ENCODE results near the gene RMDN3. TPM values are rescaled to one million over a fixed set of nuclear protein-coding genes. Genes with fewer than 3 reads are reported as not detected.

Gene RMDN3
- polyA plus RNA-seq, 2 of the 4 experiments (the other 2 are of a cell fraction) = 15.4 to 16.9 TPM

GRCh38 chr15:40750885-40751284 is 4.2 kb downstream of the RMDN3 start:
- 100% methylated on average over 2 of the region's 4 CpGs for WGBS (ENCODE audit: missing lambda C conversion rate)
- Histone ChIP-seq H3K4me3 (no peak overlapping the region), H3K27ac (no peak overlapping the region), H3K9me3 (no peaks in the 10 kb centered on the region), H3K4me1 (0 out of 3 replicates have a peak, but pooled peaks cover 3% of the 10 kb centered on the region), H3K4me2 (no peak overlapping the region)
- POLR2A ChIA-PET = no interaction called here
- DNase-seq (ENCODE audit: low read depth in 1 of 2, low spot score in 1 of 2) (no peak), FAIRE-seq (no peak), ATAC-seq (no peak)
- CTCF ChIA-PET = interaction anchor here (1.7 to 2.6 kb wide), 3 partner anchors 31 to 107 kb away, joined by 6 to 15 read pairs (median 7); no protein-coding TSS in a partner anchor
- no peak for TF ChIP-seq NR3C1 (IDR thresholded peaks at IDR 0.05)
- no peak for TF ChIP-seq EP300 (IDR thresholded peaks at IDR 0.05)
- no peak for TF ChIP-seq HES2 (IDR thresholded peaks at IDR 0.05)
- no peak for TF ChIP-seq MAZ (IDR thresholded peaks at IDR 0.05; ENCODE audit: borderline replicate concordance, low read depth, low read length)
- TF ChIP-seq CTCF (IDR thresholded peaks at IDR 0.05) = no peak
- TF ChIP-seq CHD2 (IDR thresholded peaks at IDR 0.05; ENCODE audit: low read length, partially characterized antibody) = no peak

GRCh38 chr15:40749151-40749630 is 5.9 kb downstream of the RMDN3 start:
- POLR2A ChIA-PET = no interaction called here
- CTCF ChIA-PET = interaction anchor here (0.7 to 2.6 kb wide), 3 partner anchors 10 to 109 kb away, joined by 3 to 15 read pairs (median 6); no protein-coding TSS in a partner anchor
- TF ChIP-seq RAD21 (conservative IDR thresholded peaks at IDR 0.05 in 1 of 2, IDR thresholded peaks at IDR 0.05 in 1 of 2) = no peak
- TF ChIP-seq, protein P1, sequence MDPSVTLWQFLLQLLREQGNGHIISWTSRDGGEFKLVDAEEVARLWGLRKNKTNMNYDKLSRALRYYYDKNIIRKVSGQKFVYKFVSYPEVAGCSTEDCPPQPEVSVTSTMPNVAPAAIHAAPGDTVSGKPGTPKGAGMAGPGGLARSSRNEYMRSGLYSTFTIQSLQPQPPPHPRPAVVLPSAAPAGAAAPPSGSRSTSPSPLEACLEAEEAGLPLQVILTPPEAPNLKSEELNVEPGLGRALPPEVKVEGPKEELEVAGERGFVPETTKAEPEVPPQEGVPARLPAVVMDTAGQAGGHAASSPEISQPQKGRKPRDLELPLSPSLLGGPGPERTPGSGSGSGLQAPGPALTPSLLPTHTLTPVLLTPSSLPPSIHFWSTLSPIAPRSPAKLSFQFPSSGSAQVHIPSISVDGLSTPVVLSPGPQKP (IDR thresholded peaks at IDR 0.05; ENCODE audit: low read depth, low read length) = no peak
- TF ChIP-seq PHF8 (IDR thresholded peaks at IDR 0.05; ENCODE audit: borderline replicate concordance, low read depth) = no peak
- no peak for TF ChIP-seq KDM1A (IDR thresholded peaks at IDR 0.05; ENCODE audit: low read depth)

GRCh38 chr15:40747685-40748631 is 7.1 kb downstream of the RMDN3 start:
- WGBS (ENCODE audit: missing lambda C conversion rate) = 85% methylated on average over 7 of the region's 7 CpGs
- DNase-seq (ENCODE audit: low read depth in 1 of 2, low spot score in 1 of 2) (no peak), FAIRE-seq (no peak), ATAC-seq (no peak)
- no peaks in the 10 kb centered on the region for H3K9me3 ChIP-seq
- no peak overlapping the region for H3K4me2 ChIP-seq
- ChIA-PET POLR2A (no interaction called here), CTCF (interaction anchor here (0.7 to 2.9 kb wide), 9 partner anchors 8 to 148 kb away, joined by 3 to 17 read pairs (median 5); no protein-coding TSS in a partner anchor)
- no peak overlapping the region for H3K27ac ChIP-seq
- H3K4me1 ChIP-seq = peaks cover 14% of the 10 kb centered on the region
- no peak overlapping the region for H3K4me3 ChIP-seq
- no peak for TF ChIP-seq MAFK (IDR thresholded peaks at IDR 0.05; ENCODE audit: partially characterized antibody)
- TF ChIP-seq HDAC2 (IDR thresholded peaks at IDR 0.05) = no peak
- TF ChIP-seq RARB (CRISPR knock-in tag; IDR thresholded peaks at IDR 0.05) = no peak
- no peak for TF ChIP-seq HES2 (IDR thresholded peaks at IDR 0.05)
- TF ChIP-seq ZFP36 (IDR thresholded peaks at IDR 0.05; ENCODE audit: borderline replicate concordance, partially characterized antibody) = no peak
- TF ChIP-seq SMC3 (IDR thresholded peaks at IDR 0.05) = no peak
- TF ChIP-seq EHMT2 (IDR thresholded peaks at IDR 0.05; ENCODE audit: low read depth) = no peak
- TF ChIP-seq, protein P2, sequence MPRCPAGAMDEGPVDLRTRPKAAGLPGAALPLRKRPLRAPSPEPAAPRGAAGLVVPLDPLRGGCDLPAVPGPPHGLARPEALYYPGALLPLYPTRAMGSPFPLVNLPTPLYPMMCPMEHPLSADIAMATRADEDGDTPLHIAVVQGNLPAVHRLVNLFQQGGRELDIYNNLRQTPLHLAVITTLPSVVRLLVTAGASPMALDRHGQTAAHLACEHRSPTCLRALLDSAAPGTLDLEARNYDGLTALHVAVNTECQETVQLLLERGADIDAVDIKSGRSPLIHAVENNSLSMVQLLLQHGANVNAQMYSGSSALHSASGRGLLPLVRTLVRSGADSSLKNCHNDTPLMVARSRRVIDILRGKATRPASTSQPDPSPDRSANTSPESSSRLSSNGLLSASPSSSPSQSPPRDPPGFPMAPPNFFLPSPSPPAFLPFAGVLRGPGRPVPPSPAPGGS (IDR thresholded peaks at IDR 0.05) = no peak
- no peak for TF ChIP-seq SREBF2 (IDR thresholded peaks at IDR 0.05)
- TF ChIP-seq PHF8 (IDR thresholded peaks at IDR 0.05; ENCODE audit: borderline replicate concordance, low read depth) = no peak

More at GRCh38 chr15:40749151-40749630, 5.9 kb downstream of the RMDN3 start:
- Histone ChIP-seq H3K4me2 (no peak overlapping the region), H3K4me3 (no peak overlapping the region), H3K9me3 (no peaks in the 10 kb centered on the region), H3K4me1 (peaks cover 5% of the 10 kb centered on the region; the same call in 2 of the 3 replicates), H3K27ac (no peak overlapping the region)
- FAIRE-seq (no peak), DNase-seq (ENCODE audit: low read depth in 1 of 2, low spot score in 1 of 2) (no peak), ATAC-seq (no peak)
- 90% methylated on average over 4 of the region's 4 CpGs for WGBS (ENCODE audit: missing lambda C conversion rate)
